Esophagus muscularis mucosa (tissue), 4 donors: ENCODE measurements around the gene LARGE1.

Source experiments
- CTCF ChIP-seq, 3 experiments: fragments of 200-600 bp in 2 of 3; fragments of 450-650 bp in 1 of 3; sonication (generic) in 2 of 3; IDR thresholded peaks; one replicate each; pipeline ENCODE4 v1.5.1; 2017 to 2019; ENCODE audit warnings: antibody characterized with exemption in 3 of 3, mild to moderate bottlenecking in 2 of 3, moderate library complexity in 1 of 3
- EP300 ChIP-seq: sonication (generic); formaldehyde crosslinking; IDR thresholded peaks from one replicate; pipeline ENCODE4 v1.6.1; 2017; ENCODE audit warnings: antibody characterized with exemption
- POLR2AphosphoS5 ChIP-seq, 2 donors: sonication (generic); formaldehyde crosslinking; IDR thresholded peaks; one replicate each; pipeline ENCODE4 v1.6.1; 2017; ENCODE audit warnings: antibody characterized with exemption in 2 of 2

GRCh38 chr22:33697640-33698039 lies 222.6 kb downstream of the LARGE1 start:
- TF ChIP-seq CTCF (IDR thresholded peaks at IDR 0.05) (no peak), EP300 (no peak), POLR2AphosphoS5 (IDR thresholded peaks at IDR 0.05) (no peak)
